CD4-positive, alpha-beta T cell treated with Interleukin-6 for 4 hours (primary cell): Measurements from ENCODE around the gene GIGYF2.
A peak's percentile ranks its signal among the peaks of the same experiment; 100 is the strongest.

ENCODE experiments used
- DNase-seq: peaks from one replicate; pipeline ENCODE4 v3.0.0-alpha.2; 2020; ENCODE audit warnings: mixed read lengths

Gene GIGYF2

DNA sequence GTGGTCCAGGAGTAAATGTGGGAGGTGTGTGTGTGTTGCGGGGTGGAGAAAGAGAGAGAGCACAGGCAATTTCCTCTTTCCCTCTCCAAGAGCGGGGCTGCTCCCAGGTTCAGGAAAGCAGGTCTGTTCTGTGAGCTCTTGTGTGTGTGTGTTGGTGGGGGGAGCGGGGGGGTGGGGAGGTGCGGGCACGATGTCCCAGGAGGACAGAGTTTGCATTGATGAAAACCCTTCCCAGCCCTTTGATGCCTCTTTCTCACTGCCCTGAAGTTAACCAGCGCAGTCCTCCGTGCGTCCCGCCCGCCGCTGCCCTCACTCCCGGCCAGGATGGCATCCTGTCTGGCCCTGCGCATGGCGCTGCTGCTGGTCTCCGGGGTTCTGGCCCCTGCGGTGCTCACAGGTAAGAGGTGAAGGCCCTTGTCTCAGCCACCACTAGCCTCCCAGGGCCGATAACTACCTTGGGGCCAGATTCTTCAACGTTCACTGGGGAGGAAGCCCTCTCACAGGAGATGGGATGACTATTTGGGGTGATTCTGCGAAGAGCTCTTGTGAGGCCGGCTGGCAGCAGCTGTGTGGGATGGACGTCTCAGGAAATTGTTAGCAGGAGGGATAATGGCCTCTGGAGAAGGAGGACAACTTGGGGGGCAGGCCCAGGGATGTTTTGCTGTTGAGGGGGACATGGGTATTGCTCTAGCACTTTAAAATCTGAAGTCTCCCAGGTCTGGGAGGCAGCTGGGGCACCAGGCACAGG is 173.1 kb downstream of the GIGYF2 start, which contains the start of gene SNORC:
SNORC (plus strand) TSS at position 247 of the 748 bp plus-strand sequence; CDS start at position 325, 78 bp downstream.
- DNase-seq, result no peak

DNA sequence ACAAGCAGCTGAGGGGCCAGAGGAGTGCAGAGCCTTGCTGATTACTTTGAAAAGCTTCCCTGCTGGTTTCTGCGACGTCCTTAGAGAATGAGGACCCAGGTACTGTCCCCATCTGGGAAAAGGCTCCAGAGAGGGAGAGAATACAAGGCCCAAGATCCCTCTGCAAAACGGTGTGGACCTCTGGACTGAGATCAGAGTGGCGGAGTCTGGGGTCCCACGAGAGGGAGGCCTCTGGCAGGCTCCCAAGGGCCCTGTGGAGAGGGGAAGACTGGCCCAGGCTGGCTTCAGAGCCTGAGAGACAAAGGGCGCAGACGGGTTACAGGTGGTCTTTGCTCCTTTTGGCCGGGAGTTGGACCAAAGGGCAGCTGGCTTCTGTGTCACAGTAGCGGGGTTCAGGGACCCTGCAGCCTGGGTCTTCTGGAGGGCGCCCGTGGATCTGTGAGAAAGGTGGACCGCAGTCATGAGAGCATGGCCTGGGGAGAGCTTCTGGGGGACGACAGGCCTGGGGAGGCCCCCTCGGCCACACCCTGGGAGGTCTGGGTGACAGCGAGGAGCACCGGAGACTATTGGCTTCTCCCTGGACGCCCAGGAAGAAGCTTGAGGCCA is 173.7 kb downstream of the GIGYF2 start:
- DNase-seq, result no peak

DNA sequence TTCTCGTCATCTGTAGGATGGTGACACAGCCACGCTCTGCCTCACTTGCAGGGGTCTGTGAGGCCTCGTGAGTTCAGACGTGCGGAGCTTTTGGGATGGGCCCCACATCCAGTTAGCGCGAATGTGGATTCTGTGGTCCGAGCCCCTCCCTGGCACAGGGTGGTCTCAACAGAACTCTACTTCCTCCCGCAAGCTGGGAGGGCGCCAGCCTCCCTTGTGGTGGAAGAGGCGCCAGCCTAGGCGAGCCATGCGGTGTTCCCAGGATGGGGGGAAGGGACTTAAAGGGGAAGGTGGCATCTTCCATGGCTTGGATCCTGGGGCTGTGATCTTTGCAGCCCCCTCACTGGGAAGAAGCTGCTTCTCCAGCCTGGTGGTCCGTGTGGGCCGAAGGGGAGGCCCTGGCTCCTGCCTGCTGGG is 174.3 kb downstream of the GIGYF2 start:
- DNase-seq, result no peak

DNA sequence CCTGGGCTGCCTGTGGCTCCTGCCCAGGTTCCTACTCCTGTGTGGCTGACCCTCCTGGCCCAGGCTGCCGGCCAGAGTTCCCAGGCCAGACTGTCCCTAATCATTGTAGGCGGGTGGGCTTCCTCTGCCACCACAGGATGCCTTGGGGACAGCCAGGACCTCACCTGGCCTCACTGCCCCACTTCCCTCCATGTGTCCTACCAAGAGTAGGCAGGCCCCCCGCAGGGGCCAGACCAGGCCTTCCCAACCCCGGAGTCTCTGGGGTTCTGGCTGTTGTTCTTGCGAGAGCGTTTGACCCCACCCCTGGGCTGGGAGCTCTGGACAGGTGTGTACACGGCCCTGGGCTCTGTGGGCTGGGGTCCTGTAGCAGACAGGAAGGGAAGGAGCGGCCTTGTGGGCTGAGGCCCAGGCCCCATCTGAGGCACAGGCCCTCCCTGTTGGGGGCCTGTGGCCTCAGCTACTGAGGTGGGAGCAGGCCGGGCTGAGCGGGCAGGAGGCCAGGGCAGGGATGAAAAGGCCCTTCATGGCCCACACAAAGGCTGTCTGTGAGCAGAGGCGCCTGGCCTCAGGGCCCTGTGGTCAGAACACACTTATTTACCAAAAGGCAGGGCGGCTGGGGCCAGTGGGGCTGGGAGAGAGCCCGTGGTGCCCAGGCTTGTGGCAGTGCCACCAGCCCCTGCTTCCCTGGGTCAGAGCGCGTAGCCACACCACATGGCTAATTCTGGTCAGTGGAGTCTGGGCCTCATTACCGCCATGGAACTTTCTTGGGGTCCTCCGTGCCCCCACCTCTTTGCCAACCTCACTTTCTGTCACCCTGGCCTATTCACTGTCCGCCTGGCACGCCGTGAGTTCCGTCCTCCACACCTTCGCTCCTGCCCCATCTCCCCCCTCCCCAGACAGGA is 175.0 kb downstream of the GIGYF2 start:
- no peak for DNase-seq

DNA sequence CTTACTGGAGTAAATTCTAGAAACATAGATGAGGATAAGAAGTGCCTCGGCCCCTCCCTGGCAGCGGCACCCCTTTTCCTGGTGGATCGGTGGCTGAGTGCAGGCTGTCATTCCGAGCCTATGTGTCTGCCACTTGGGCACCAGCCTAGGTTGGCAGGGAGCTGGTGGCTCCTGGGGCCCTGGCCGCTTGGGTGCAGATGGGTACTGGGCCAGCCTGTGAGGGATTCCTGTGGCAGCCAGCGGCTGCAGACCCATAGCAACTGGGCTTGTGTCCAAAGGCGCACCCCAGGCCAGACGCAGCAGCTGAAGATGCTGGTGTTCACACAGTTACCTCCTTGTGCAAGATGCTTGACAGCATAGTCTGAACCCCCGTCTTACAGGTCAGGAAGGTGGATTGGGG is 175.7 kb downstream of the GIGYF2 start:
- DNase-seq, result no peak

DNA sequence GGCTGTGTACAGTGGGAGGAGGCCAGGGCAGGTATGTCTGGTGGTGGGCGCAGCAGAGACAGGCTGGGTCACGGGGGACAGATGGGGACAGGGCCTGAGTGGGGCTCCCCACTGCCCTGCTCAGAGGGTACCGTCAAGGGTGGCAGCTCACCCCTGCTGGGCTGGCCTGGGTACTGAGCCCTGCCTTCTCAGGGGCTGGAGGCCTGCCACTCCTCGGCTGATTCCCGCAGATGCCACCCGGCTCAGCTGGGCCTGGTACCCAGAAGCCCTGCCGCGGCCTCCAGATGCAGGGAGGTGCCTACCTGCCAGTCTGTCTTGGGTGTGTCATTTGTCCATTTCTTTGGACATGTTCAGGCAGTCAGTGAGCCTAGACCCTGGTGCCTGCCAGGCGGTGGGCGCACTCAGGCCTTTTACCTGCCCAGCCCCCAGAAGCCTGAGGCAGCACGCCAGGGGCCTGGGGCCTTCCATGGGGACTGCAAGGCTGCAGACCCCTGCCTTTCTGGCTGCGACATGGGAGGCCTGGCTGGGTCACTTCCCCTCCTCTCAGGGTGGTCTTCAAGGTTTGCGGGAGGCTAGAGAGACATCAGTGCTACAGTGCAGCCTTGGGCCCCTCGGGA is 176.3 kb downstream of the GIGYF2 start:
- DNase-seq, result no peak

DNA sequence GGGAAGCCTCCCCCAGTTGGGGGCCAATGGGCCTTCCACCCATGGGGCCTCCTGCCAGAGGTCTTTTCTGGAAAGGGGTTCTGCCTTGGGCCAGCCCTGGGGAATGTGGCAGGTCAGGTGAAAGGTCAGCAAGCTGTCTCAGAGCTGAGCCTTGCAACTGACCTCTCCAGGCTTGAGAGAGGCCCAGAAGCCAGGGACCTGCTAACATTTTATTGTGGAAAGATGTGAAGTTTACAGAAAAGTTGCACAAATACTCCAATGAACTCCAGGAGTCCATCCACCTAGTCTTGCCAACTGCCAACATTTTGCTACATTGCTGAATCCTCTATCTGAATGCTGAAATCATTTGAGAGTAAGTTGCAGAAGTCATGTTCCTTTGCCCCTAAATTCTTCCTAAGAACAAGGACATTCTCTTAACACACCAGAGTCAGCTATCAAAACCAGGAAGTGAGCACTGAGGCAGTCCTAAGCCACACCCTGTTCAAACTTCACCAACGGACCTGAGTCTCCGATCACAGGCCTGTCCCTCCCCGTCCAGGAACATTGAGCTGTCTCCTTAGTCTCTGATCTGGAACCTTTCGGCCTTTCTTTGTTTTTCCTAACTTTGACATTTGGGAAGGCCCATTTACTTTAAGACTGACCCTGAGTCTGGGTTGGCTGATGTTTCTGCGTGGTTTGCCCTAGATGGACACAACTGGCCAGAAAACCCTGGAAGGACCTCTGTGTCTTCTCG is 176.9 kb downstream of the GIGYF2 start:
- no peak for DNase-seq

DNA sequence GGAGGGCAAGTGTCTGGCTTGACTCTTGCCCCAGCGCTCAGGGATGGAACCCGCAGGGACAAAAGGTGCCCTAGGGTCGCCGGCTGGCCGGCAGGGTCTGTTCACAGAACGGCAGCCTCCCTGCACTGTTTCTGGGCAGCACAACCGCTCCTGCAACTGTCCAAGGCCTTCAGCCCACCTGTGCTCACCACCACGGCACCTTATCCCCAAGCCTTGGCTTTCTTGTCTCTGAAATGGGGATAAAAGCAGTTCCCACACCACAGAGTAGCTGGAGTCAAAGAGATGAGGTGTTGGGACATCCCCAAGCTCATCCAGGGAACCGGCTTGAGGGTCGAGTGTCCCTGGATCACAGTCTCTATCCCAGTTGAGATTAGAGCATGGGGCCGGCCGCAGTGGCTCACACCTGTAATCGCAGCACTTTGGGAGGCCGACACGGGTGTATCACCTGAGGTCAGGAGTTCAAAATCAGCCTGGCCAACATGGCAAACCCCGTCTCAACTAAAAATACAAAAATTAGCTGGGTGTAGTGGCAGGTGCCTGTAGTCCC is 177.6 kb downstream of the GIGYF2 start:
- no peak for DNase-seq

DNA sequence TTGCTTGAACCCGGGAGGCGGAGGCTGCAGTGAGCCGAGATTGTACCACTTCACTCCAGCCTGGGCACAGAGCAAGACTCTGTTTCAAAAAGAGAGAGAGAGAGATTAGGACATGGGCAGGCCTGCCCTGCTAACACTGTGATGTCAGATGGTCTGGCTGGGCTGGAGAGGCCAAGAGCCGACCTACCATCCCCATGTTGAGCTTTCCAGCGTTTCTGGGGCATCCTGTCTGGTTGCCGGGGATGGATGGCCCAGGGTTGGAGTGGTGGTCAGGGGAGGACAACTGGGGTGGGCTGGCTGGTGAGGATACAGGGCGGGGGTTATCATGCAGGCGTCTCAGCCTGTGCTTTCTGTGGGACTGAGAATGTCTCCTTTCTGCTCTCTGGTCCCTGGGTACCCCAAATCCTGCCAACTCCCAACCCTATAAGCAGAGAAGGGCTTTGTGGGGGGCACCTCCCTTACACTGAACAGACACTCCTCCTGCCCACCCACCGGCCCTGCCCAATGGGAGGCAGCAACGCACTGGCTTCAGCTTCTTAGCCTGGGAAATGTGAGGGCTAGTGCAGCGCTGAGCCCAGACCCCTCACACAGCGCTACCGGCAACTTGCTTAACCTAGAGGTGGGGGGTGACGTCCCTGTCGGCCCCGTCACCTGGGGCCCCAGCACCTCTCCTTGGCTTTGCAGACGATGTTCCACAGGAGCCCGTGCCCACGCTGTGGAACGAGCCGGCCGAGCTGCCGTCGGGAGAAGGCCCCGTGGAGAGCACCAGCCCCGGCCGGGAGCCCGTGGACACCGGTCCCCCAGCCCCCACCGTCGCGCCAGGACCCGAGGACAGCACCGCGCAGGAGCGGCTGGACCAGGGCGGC is 178.4 kb downstream of the GIGYF2 start:
- DNase-seq, result no peak

DNA sequence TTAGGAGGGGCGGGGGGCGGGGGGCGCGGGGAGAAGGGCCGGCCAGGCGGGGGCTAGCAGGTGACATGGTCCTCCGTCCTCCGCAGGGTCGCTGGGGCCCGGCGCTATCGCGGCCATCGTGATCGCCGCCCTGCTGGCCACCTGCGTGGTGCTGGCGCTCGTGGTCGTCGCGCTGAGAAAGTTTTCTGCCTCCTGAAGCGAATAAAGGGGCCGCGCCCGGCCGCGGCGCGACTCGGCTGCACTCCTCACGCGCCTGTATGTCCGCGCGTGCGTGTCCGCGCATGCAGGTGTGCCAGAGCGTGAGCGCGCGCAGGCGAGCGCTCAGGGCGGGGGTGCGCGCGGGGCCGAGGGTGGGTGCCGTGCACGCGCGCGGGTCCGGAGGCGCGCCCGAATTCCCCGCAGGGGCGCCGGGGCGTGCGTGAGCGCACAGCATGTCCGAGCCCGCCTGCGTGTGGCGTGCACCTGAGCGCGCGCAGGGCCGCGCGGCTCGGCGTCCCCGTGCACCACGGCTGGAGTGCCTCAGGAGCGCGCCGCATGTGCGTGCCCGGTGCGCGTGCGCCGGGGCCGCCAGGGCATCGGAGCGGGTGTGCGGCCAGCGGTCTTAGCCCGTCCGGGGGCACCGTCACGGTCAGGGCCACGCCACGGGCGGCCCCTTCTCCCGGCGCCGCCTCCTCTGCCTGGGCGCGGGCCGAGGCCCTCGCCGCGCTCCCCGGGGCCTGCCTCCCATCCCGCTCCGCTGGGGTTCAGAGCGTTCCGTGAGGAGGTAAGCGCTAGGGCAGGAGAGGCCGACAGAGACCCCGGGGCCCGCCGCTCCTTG is 179.2 kb downstream of the GIGYF2 start:
- peak; percentile 19 for DNase-seq

DNA sequence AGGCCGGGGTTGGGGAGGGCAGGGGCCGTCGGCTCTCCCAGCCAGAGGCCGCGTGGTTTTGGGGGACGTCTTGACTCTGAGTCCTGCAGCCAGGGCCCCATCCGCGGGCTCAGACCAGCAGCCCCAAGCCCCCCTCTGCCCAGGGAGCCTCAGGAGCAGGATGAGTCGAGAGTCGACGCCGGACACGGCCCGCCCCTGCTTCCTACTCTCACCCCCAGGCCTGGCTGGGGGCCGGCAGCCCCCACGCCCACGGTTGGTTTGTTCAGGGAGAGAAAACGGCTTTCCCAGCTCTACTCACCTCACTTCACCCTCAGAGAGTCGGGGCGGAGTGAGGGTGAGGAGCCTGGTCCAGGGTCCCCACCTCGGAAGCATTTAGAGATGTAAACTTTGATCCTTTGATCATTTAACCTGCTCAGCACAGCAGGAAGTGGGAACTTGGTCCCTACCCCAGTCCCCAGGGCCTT is 179.9 kb downstream of the GIGYF2 start:
- no peak for DNase-seq

DNA sequence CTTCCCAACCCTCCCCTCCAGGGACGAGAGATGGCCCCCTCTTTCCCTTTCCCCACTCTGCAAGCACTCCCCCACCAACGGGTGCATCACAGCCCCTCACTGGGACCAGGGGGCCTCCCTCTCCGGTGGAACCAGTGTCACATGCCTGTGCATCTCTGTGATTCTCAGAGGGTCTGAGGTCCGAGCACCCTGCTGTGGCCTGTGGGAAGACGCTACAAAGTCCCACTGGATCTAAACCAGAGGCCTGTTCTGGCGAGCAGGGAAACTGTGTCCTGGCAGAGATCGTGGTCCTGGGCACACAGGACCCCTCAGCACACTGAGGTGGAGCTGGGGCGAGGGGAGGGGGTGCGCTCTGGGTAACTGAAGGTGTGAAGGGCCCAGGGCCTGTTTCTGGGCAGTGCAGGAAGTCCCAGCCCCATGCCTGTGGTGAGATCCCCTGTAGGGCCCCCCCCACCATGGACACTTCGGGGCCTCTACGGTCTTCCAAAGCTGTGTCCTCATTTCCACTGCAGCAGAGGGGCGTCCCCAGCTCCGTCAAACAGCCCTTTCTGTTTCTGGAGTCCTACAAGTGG is 180.9 kb downstream of the GIGYF2 start:
- DNase-seq, result no peak

DNA sequence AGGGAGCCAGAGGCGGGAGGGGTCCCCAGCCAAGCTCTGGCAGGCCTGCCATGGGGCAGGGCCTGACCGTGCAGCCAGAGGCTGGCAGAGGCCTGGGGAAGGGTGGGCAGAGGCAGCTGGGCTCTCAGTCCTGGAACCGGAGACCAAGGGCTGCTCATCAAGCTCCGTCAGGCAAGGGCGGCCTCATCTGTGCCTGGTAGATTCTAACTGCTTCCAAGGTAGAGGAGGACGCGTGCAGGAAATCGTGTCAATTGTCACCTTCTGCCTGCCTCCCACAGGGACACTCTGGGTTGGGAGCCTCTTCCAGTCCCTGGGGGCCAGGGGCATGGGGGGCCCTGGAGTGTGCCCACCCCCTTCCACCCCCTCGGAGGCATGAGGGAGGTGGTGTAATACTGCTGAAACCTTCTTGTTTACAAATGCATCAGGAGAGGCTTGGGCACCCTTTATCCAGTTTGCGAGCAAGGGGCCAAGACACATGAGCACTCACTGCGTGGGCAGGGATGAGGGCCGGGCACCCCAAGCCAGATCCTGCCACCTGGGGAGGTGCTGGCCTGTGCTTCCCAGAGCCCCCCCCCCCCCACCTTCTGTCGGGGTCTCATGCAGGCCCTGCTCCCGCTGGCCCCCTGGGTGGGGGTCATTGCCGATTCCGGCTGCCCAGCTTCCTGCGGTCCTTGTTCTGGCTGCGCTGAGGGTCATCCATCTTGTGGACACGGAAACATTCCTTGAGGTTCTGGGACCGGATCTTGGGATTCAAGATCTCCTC is 181.9 kb downstream of the GIGYF2 start:
- no peak for DNase-seq

DNA sequence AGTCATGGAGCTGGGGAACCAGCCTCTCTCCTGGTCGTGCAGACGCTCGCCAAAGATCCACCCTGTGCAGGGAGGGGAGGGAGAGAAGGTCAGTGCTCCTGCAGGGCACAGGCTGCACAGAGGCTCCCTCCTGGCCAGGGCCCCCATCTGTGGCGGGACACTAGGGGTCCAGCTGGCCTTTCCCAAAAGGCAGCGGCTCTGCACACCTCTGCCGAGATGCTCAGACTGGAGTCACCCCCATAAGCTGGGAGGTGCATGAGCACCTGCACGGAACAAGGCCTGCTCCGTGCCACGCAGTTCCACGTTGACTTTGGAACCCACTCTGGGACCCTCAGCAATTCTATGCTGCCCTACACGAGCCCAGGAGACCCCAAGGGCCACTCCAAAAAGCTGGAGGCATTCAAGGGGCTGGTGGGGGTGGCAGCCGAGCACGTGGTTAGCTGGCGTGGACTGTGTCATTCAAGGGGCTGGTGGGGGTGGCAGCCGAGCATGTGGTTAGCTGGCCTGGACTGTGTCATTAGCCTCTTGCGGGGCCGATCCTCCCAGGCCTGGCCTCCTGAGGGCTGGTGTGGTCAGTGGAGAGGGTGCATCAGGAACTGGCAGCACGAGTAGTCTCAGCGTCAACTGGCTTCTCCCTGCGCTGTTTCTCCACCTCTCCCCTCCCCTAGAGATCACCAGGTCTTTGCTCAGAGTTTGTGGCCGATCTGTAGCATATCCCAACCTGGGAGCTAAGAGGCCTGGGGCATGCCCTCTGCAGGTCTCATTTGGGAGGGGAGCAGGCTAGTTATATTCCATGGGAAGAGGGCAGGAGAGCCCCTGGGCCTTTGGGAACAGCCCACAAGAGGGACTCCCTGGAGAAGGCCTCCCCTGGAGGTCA is 182.7 kb downstream of the GIGYF2 start:
- no peak for DNase-seq

DNA sequence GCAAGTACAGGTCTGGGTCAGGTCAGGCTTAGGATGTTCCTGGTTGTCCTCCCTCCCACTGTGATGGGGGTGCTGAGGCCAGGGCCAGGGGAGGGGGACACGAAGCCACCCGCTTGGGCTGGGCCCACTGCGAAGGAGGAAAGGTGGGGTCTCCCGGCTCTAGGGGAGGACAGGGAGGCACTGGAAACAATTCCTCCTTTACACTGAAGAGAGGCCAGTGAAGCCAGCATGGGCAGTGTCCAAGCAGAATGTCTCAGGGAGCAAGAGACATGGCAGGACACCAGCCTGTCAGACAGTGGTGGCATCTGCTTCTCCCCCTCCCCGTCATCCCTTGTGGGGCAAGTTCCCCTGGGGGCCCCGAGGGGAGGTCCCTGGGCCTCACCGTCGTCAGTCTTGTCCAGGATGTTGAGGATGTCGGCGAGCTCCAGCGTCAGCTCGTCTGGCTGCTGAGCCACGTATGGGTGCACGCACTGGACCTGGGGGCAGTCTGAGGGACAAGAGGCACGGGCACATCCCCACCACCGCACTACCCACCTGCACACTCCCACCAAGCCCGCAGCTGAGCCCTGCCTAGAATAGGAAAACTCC is 183.7 kb downstream of the GIGYF2 start:
- DNase-seq, result no peak

DNA sequence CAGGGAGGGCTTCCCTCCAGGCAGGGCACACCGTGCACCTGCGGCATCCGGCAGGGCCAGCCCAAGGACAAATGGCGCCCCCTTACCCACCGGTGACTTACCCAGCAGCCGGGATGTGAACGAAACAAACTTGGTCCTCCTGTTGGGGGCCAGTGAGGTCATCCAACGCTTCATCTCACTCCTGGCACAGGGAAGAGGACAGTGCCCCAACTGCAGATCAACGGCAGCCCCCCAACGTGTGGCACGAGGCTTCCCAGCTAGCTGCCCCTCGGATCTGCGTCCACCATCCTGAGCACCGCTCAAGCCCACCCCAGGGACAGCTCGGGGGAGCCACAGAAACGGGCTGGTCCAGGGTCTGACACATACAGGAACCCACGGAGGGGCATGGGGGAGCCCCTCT is 185.0 kb downstream of the GIGYF2 start:
- DNase-seq, result no peak

DNA sequence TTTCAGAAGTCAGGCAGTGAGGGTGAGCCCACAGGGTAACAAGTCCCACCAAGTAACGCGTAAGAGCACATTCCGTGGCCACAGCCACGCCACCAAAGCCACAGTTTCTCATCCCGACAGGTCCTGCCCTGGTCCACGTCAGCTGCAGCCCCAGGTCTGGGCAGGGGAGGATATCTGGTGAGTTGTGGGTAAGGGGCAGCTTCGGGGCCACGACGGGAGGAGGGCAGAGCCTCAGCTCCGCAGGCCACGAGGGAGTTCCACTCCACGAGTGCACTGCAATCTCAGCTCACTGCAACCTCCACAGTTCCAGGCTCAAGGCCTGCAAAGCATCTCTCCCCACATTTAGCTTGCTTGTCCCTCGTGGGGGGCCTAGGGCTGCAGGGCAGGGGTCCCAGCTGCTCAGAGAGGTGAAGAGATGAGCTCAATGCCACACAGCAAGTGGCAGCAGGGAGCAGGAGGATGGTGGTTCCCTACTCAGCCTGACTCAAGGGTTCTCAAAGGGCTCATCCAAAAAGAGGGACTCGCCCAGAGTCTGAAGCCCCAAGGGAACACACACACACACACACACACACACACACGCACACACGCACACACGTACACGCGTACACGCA is 185.5 kb downstream of the GIGYF2 start:
- DNase-seq, result no peak
